ENCODE data around the gene ATF5. TPM values are rescaled to one million over a fixed set of nuclear protein-coding genes. Genes with fewer than 3 reads are reported as not detected.

Gene ATF5
- total and polyA plus RNA-seq, 11 donors = 3.9 to 33.0 (median 9.5) TPM

DNA sequence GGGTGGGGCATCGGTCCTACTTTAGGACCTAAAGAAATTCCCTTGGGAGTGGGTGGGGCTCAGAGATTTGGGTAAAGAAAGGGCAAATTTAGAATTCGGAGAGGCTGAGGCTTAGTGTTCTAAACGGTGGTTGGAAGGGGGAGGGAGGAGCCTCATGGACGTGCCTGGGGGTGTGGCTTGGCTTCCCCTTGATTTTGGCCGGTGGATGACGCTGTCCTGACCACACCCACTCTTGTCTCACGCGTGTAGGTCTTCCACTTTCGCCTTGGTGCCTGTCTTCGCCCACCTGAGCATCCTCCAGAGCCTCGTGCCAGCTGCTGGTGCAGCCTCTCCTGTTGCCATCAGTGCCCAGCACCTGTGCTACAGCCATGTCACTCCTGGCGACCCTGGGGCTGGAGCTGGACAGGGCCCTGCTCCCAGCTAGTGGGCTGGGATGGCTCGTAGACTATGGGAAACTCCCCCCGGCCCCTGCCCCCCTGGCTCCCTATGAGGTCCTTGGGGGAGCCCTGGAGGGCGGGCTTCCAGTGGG lies 1.5 kb downstream of the ATF5 start:
- intact Hi-C loops (cut with DNase I) = loop anchor here in 1 of 10 donors (10.0 kb wide), 1 partner anchor 204 kb away; no protein-coding TSS in a partner anchor
- H3K9me3 ChIP-seq = no peaks in the 10 kb centered on the region
- TF ChIP-seq, protein P1, sequence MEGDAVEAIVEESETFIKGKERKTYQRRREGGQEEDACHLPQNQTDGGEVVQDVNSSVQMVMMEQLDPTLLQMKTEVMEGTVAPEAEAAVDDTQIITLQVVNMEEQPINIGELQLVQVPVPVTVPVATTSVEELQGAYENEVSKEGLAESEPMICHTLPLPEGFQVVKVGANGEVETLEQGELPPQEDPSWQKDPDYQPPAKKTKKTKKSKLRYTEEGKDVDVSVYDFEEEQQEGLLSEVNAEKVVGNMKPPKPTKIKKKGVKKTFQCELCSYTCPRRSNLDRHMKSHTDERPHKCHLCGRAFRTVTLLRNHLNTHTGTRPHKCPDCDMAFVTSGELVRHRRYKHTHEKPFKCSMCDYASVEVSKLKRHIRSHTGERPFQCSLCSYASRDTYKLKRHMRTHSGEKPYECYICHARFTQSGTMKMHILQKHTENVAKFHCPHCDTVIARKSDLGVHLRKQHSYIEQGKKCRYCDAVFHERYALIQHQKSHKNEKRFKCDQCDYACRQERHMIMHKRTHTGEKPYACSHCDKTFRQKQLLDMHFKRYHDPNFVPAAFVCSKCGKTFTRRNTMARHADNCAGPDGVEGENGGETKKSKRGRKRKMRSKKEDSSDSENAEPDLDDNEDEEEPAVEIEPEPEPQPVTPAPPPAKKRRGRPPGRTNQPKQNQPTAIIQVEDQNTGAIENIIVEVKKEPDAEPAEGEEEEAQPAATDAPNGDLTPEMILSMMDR (IDR thresholded peaks at IDR 0.05) = no peak
- TF ChIP-seq POLR2A (IDR thresholded peaks at IDR 0.05) = no peak
- H3K27me3 ChIP-seq = no peaks in the 10 kb centered on the region
- DNase-seq (peak in 4 of 5 donors; percentile 53 to 63 (median 60)), ATAC-seq (peak in 2 of 4 donors; percentile 5 to 12)
- H3K4me1 ChIP-seq = peaks cover 0 to 31% (median 19%) of the 10 kb centered on the region in 12 donors
- H3K36me3 ChIP-seq = peaks cover 0 to 21% (median 16%) of the 10 kb centered on the region in 9 donors
- peak overlapping the region in 11 of 12 donors; percentile 89 to 98 (median 94) for H3K27ac ChIP-seq
- H3K4me3 ChIP-seq = peak overlapping the region in 9 of 12 donors; percentile 73 to 99 (median 88)
- WGBS, 4 donors = 43 to 61% (median 53%) methylated on average over 15 of the region's 15 CpGs

DNA sequence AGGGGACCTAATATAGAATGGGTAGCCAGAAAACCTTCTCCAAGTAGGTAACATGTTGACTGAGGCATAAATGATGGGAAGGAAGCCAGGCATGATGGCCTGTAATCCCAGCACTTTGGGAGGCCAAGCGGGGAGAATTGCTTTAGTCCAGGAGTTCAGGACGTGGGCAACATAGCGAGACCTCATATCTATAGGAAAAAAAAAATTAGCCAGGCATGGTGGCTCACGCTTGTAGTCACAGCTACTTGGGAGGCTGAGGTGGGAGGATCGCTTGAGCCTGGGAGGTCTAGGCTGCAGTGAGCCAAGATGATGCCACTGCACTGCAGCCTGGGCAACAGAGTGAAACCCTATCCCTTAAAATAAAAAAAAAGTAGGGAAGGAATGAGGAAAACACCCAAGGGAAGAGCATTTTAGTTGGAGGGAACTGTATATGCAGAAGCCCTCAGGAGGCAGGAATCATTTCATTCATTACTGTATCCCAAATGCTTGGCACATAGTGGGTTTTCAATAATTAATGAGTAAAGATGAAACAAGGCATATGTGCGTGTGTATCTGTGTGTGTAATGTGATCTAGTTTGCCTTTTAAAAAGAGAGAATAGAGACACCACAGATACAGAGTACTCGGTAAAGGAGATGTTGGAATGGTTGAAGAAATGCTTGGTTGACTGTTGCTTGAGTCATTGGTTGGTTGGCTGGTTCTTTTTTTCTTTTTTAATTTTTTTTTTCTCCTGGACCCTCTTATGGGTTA lies 2.5 kb downstream of the ATF5 start:
- H3K27ac ChIP-seq = peak overlapping the region in 4 of 12 donors; percentile 91 to 98 (median 95)
- DNase-seq (no peak), ATAC-seq (no peak)
- no peak overlapping the region for H3K4me3 ChIP-seq
- H3K9me3 ChIP-seq = no peaks in the 10 kb centered on the region
- 91 to 97% (median 95%) methylated on average over 7 of the region's 7 CpGs for WGBS, 4 donors
- peaks cover 0 to 29% (median 18%) of the 10 kb centered on the region in 12 donors for H3K4me1 ChIP-seq
- TF ChIP-seq, protein P1 (IDR thresholded peaks at IDR 0.05) = no peak
- TF ChIP-seq POLR2A (IDR thresholded peaks at IDR 0.05) = no peak
- intact Hi-C loops (cut with DNase I) = loop anchor here in 1 of 10 donors (10.0 kb wide), 1 partner anchor 203 kb away; no protein-coding TSS in a partner anchor
- H3K36me3 ChIP-seq = peaks cover 0 to 14% (median 9%) of the 10 kb centered on the region in 9 donors
- no peaks in the 10 kb centered on the region for H3K27me3 ChIP-seq

DNA sequence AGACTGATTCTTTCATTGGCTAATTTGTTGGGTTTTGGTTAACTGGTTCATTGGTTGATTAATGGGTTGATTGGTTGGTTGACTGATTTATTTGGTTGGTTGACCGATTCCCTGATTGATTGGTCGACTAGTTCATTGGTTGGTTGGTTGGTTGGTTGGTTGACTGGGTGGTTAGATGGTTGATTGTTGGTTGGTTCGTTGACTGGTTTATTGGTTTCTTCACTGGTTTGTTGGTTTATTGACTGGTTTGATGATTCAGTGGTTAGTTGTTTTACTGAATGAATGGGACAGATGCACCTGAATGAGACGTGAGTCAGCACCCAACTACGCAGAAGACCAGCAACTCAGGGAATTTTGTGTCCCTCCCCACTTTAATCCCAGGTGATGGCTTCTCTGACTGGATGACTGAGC lies 3.0 kb downstream of the ATF5 start:
- no peaks in the 10 kb centered on the region for H3K27me3 ChIP-seq
- intact Hi-C loops (cut with DNase I) = loop anchor here in 1 of 10 donors (10.0 kb wide), 1 partner anchor 203 kb away; no protein-coding TSS in a partner anchor
- H3K36me3 ChIP-seq = peaks cover 0 to 8% (median 5%) of the 10 kb centered on the region in 9 donors
- WGBS, 4 donors = 95 to 100% (median 97%) methylated on average over 5 of the region's 5 CpGs
- H3K4me3 ChIP-seq = no peak overlapping the region
- peaks cover 0 to 27% (median 17%) of the 10 kb centered on the region in 12 donors for H3K4me1 ChIP-seq
- H3K9me3 ChIP-seq = no peaks in the 10 kb centered on the region
- no peak for ATAC-seq
- no peak overlapping the region for H3K27ac ChIP-seq
- no peak for TF ChIP-seq POLR2A (IDR thresholded peaks at IDR 0.05)
- TF ChIP-seq, protein P1 (IDR thresholded peaks at IDR 0.05) = no peak
- DNase-seq = no peak

DNA sequence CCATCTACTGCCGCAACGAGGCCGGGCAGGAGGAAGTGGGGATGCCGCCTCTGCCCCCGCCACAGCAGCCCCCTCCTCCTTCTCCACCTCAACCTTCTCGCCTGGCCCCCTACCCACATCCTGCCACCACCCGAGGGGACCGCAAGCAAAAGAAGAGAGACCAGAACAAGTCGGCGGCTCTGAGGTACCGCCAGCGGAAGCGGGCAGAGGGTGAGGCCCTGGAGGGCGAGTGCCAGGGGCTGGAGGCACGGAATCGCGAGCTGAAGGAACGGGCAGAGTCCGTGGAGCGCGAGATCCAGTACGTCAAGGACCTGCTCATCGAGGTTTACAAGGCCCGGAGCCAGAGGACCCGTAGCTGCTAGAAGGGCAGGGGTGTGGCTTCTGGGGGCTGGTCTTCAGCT lies 3.7 kb downstream of the ATF5 start:
- Histone ChIP-seq H3K27ac (no peak overlapping the region), H3K9me3 (no peaks in the 10 kb centered on the region), H3K27me3 (peaks cover 0 to under 1% (median 0%) of the 10 kb centered on the region in 9 donors), H3K4me1 (peaks cover 0 to 23% (median 12%) of the 10 kb centered on the region in 12 donors), H3K36me3 (peaks cover 0 to 1% (median 0%) of the 10 kb centered on the region in 9 donors), H3K4me3 (no peak overlapping the region)
- TF ChIP-seq POLR2A (IDR thresholded peaks at IDR 0.05) = no peak
- TF ChIP-seq, protein P1 (IDR thresholded peaks at IDR 0.05) = no peak
- ATAC-seq (no peak), DNase-seq (no peak)
- intact Hi-C loops (cut with DNase I) = loop anchor here in 1 of 10 donors (10.0 kb wide), 1 partner anchor 202 kb away; no protein-coding TSS in a partner anchor
- WGBS, 4 donors = 89 to 95% (median 91%) methylated on average over 22 to 25 of the region's 25 CpGs
